Cortex of kidney (tissue), 1 donor: ENCODE results near the gene CHAT.

ENCODE experiments used
- DNase-seq: peaks from one replicate; lab custom pipeline; 2025; lab: John Stamatoyannopoulos, UW

CHAT gene

DNA sequence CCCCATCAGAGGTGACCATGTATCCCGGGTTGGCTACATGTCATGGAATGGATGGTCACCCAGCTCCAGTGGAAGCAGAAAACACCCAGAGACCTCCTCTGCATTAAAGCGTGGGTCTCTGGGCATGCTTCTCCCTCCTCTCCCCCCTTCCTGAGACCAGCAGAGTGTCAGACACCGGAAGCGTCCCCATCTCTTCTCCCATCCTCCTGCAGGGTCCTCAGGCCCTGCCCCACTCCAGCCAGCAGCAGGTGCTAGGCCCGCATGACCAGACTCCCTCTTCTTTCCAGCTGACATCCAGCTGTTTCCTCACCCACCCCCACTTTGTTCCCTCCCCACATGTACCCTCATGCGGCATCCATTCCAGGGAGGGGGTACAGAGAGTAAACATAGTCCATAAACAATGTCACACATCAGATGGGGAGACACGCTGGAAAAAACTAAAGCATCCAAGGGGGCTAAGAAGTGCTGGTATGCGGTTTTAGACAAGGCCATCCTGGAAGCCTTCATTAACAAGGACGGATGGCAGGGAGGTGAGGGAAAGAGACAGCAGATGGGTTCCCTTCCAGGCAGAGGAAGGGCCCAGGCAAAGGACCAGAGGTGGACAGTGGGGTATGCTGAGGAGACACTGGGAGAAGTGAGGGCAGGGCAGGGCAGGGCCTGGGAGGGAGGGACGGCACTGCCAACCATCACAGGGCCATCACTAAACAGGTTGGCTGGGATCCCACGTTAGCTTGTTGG, 16.2 kb upstream of the CHAT start:
- DNase-seq, result no peak

DNA sequence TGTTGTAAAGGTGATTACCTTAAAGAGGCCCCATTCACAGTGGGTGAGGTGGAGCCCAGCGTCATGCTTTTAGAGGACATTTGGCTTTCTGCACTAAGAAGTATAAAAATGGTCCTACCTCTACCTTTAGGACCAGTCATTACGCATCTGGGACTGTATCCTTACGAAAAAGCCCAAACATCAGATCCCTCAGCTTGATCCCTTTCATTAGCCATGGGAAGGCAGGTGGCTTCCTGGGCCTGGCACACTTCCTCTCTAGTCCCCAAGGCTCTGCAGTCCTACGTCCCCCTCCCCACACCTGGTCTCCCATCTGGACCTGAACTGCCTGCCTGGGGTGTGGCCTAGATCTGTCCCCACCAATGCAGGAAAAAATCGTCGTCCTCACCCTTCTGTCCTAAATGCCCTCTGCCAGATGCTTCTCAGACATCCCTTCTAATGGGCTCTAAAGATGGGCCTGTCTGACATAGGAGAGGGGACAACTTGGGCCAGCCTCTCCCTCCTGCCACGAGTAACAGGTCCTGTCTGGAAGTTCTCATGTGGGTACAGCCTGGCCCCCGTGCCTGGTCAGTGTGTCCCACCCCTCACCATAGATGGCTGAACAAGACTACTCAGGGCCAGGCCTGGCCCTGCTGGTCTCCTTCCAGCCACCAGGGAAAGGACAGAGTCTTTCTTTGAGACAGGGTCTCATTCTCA, 15.5 kb upstream of the CHAT start:
- DNase-seq, result no peak

- DNase-seq, result no peak
These were observed 14.9 kb upstream of the CHAT start for GRCh38 chr10:49598986-49599385.

DNA sequence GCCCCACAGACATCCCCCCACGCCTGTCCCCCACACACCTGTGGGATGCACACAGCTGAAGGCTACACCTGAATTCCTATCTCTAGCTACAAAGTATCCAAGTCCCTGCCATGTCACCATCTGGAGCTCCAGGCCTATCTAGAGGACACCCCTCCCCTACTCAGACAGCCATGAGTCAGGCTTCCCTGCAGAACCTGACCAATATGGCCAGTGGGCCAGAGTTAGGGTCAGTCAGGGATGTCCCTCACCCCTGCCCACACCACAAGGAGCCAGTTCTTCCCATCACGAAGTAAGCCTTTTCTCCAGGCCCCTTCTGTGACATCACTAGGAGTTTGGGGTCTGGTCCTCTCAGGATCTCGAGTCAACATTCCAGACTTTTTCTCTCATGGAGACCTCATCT, 14.3 kb upstream of the CHAT start:
- no peak for DNase-seq

DNA sequence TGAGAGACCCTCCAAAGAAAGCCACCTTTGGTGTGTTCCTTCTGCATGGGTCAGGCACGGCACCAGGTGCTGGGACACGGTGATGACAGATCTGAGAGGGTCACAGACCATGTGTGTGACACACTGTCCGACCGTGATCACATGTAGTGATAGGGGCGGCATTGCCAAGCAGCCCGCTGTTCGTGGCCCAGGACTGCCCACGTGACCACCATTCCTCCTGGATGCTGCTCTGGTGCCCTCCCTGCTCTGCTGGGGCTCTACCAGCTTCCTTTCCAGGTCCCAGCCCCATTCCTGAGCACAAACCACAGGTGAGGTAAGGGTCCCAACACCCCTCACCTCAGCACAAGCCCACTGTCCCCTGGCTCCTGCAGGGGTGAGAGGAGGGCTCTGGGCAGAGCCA, 13.8 kb upstream of the CHAT start:
- no peak for DNase-seq

DNA sequence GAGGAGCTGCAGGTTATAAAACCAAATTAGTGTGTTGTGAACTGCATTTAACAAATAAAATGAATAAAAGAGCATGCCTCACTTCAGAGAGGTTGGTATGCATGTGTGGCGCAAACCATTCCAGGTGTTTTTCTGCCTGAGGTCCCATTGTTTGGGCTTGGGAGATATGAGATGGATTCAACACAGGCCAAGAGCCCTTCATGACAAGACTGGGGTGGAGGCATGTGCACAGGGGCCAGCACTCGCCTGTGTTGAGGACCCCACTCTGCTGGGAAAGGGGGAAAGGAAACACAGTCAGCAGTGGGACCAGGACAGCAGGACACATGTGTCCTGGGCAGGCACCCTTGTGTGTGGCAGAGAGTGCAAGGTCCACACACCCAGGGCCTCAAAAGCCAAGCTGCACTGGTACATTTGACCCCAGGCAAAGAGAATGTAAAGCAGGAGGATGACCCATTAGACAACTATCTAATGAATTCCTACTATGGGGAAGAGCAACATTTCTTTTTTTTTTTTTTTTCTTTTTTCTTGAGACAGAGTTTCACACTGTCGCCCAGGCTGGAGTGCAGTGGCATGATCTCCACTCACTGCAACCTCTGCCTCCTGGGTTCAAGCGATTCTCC, 12.9 kb upstream of the CHAT start:
- no peak for DNase-seq

DNA sequence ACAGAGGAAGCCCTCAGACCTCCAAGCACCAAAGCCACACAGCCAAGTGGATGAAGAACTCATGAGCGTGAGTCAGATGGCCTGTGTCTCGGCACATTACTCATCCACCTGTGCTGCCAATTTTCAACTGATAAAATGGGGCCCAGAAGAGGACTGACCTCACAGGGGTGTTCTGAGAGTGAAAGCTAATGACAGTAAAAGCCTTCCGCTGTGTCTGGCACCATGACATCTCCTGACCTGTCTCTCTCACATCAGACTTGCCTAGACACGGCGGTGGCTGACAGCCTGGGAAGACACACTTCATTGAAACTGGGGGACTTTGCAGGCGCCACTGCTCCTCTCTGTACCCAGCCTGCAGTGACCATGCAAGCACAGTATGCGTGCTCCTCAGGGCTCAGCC, 12.0 kb upstream of the CHAT start:
- DNase-seq, result no peak

DNA sequence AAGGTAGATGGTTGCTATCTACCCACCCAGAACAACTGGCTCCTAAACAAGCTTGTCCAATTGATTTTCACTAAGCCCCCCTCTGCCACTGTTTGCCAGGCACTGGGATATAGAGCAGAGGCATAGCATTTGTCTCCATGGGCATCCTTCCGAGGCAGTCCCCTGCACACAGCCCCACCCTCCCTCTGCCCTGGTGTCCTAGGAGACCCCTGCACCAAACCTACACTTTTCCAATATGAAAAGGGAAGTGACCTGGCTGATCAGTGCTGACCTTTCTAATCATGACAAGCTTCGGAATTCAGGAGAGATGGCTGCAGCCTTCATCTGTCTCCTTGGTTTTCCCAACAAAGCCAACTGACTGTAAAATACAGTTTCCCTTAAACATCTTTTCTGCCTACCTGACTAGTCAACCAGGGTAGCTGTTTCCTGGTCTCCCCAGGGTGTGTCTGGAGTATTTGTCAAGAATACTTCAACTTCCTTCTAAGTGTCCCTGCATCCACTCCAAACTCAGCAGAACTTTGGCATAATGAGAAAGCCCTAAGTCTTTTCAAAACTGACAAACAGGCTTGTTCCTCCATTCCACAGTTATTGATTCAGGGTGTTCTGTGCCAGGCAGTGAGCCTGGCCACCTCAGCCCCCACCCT, 11.3 kb upstream of the CHAT start:
- no peak for DNase-seq

- no peak for DNase-seq
These were observed 8.5 kb upstream of the CHAT start for GRCh38 chr10:49605216-49605938.

GRCh38 chr10:49605939-49606509, 7.8 kb upstream of the CHAT start:
- DNase-seq, result no peak

DNA sequence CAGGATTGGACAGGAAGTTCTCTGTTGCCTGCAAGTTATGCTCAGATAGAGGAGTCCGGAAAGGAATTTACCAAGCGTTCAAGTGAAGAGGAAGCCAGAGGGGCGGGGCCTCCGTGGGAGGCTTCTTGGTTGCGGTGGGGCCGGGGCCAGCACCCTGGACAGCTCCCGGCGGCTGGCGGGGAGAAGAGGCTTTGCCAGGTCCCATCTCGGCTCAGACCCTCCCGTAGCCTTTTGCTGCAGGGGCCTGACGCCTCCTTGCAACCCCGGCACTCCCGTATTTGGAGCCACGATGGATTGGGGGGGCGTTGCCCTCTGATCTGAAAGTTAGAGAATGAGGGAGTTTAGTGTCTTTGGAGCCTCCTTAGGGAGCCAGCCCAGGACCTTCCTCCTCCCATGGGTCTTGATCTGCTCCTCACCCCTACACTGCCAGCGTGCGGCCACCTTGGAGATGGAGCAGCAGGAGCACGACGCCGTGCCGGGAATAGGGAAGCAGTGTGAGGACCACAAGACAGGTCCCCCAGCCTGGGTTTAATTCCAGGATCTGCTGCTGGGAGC, 6.8 kb upstream of the CHAT start:
- no peak for DNase-seq

DNA sequence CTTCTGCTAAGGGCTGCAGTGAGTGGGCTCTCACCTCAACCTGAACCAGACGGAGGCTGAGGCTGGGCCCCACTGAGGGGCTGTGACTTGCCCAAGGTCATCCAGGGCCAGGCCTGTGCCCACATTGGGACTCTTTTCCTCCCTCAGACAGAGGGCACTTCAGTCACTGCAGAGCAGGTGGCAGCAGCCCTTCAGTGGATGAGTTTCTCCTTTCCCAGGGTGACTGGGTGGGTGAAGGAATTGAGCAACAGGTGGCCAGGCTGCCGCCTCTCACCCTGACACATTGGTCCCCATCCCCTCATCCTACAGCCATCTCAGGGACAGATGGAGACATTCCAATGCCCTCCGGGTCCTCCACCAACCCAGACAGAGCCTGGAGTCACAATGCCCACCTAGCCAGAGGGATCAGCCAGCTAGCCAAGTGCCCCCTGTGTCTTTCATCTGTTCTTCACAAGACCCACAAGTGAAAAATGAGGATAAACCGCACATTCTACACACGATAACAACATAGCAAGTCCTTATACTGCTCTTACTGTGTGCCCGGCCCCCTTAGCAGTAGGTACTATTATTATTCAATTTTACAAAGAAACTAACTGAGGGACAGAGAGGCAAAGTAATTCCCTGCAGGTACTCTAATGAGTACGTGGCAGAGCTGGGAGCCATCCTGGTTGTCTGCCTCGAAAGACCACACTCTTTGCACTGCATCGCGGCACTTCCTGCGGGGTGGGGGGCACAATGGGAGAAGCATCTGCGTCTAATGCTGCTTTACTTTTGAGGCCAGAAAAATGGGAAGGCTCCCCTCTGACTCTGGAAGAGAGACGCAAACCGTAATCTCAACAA, 5.5 kb upstream of the CHAT start:
- DNase-seq, result no peak

GRCh38 chr10:49609006-49609282, 4.9 kb upstream of the CHAT start:
- no peak for DNase-seq

GRCh38 chr10:49609283-49610113, 4.3 kb upstream of the CHAT start:
- DNase-seq, result no peak

DNA sequence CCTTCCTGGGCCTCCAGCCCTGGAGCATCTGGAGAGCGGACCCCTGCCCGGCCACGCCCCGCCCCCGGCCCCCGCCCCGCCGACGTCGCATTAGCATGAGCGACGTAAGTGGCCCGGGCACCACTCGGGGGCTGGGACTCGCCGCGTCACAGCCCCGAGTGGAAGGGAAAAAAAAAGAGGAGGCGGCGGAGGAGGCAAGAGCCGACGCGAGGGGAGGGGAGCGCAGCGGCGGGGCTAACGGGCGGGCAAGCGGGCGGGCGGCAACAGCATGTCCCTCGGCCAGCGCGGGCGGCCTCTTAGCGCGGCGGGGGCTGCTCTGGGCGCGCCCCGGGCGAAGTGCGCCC, 3.8 kb upstream of the CHAT start, which contains the start of gene SLC18A3:
SLC18A3 (plus strand) TSS at position 197 of the 344 bp plus-strand sequence. CDS start 431 bp downstream, outside the sequence.
- DNase-seq, result no peak

DNA sequence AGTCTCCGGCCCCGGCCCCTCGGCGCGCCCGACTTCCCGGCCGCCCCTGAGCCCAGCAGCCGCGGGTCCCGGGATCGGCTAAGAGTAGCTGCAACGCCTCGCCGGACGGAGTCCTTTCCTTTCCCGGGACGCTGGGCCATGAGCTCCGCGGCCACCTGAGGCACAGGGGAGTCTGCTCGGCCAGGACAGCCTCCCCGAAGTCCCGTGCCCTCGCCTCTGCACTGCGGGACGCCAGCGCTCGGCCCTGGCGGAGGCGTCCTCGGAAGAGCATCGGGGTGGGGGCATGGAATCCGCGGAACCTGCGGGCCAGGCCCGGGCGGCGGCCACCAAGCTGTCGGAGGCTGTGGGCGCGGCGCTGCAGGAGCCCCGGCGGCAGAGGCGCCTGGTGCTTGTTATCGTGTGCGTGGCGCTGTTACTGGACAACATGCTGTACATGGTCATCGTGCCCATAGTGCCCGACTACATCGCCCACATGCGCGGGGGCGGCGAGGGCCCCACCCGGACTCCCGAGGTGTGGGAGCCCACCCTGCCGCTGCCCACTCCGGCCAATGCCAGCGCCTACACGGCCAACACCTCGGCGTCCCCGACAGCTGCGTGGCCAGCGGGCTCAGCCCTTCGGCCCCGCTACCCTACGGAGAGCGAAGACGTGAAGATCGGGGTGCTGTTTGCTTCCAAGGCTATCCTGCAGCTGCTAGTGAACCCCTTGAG, 3.2 kb upstream of the CHAT start:
- no peak for DNase-seq

GRCh38 chr10:49611166-49611815, 2.5 kb upstream of the CHAT start:
- no peak for DNase-seq

GRCh38 chr10:49611816-49612512, 1.9 kb upstream of the CHAT start:
- no peak for DNase-seq
